HG03342 (cell line): ENCODE results near the gene TFPT.
"Not testable (repeated sequence)": the region's sequence is repeated elsewhere in the genome, so short reads cannot be mapped to it uniquely, and the experiment has no call there.

Experiments
- ATAC-seq: cut with Tn5 transposase; IDR thresholded peaks from one replicate; pipeline ENCODE4 v1.9.1; 2021; ENCODE audit warnings: mild to moderate bottlenecking, moderate library complexity; ENCODE audit not compliant: unreplicated experiment

TFPT gene

DNA sequence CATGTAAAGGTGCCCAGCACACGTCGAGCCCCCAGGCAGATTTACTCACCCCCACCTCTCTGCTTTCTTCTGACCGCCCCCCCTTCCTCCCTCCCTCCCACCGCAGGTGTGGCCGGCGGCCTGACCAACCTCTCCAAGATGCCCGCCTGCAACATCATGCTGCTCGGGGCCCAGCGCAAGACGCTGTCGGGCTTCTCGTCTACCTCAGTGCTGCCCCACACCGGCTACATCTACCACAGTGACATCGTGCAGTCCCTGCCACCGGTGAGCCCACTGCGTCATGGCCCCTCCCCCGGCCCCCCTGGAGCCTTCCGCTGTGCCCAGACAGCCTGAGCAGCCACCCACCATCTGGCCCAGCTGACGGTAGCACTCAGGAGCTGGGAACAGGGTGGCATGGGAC lies 8.9 kb upstream of the TFPT start:
- no peak for ATAC-seq

DNA sequence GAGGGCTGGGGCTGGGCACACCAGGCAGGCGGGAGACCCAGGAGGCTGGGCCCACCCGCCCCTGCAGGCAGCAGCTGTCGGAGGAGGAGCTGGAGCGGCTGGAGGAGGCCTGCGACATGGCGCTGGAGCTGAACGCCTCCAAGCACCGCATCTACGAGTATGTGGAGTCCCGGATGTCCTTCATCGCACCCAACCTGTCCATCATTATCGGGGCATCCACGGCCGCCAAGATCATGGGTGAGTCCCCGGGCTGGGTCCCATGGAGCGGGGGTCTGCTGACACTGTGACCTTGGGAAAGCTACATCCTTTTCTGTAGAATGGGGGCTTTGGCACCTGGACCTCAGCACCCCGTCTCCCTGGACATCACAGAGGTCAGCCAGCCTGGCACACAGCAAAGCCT lies 8.2 kb upstream of the TFPT start:
- ATAC-seq = no peak

DNA sequence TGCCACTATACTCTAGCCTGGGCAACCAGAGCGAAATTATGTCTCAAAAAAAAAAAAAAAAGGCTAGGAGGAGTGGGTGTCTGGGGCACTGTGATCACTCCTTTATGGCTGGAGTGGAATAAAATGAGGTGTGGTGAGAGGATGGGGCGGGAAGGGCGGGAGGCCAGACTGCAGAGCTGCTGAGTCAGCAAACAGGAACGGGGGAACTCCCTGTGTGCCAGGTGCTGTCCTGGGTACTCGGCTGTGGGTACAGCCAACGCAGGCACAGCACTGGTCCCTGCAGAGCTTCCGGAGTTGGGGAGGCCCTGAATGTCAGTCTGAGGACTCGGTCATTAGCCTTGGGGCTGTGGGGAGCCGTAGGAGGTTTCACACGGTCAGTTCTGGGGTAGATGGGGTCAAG lies 5.8 kb upstream of the TFPT start:
- ATAC-seq = no peak

DNA sequence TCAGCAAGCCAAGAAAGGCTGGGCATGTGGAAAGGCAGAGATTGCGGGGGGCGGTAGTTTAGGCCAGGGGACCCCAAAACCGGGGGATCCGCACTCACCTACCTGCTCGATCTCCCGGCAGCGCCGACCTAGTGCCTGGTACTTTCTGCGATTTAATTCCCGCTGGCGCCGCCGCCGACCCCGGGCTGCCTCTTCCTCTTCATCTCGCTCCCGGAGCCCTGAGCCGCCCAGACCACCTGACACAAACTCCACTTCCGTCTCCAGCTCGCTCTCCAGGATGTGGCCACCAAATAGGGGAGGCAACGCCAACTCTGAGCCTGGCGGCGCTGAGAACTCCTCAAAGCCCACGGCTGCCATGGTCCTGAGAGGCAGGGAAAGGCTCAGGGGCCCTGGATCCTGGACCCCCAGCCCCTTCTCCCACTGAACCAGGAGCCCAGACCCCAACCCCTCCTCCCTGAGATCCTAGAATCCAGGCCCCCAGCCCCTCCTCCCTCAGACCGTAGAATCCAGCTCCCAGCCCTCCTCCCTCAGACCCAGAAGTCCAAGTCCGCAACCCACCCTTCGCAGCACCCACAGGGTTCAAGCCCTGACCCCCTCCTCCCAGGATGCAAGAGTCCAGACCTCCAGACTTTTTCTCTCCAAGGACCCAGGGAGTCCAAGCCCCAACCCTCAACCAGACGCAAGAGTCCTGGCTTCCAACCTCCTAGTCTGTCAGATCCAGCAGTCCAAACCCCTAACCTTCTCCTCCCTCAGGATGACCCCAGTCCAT lies 933 bp downstream of the TFPT start:
- peak; percentile 38 for ATAC-seq

DNA sequence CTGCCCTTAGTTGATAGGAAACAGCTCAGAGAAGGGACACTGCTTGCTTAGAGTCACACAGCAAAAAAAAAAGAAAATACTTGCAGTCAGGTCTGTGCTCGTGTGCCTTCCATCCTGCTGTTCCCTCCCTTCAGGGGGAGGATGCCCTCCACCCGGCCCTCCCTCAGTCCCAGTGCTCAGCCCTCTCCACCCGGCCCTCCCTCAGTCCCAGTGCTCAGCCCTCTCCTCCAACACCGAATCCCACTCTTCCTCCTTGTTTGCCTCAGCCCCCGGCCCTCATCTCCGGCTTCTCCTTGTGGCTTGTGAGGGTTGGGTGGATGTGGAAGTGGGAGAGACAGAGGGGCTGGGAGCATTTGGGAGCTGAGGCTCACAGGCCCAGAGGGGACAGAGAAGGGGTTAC lies 5.8 kb downstream of the TFPT start:
- ATAC-seq = no peak

DNA sequence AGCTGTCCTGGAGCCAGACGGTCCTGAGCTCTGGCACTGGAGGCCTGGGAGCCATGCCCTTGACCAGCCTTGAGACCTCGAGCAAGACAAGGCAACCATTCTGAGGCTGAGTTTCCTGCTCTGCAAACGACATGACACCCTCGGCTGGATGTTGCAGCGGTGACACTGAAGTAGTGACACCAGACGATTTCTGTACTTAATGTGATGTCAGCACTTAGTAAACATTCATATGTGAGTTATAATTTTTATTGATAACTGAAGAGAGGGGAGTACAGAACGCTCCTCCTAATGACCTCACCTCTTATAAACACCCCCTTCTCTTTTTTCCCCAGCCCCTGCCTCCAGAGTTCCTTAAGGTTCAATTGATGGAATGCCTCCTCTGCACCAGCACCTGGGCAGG lies 7.0 kb downstream of the TFPT start:
- no peak for ATAC-seq

DNA sequence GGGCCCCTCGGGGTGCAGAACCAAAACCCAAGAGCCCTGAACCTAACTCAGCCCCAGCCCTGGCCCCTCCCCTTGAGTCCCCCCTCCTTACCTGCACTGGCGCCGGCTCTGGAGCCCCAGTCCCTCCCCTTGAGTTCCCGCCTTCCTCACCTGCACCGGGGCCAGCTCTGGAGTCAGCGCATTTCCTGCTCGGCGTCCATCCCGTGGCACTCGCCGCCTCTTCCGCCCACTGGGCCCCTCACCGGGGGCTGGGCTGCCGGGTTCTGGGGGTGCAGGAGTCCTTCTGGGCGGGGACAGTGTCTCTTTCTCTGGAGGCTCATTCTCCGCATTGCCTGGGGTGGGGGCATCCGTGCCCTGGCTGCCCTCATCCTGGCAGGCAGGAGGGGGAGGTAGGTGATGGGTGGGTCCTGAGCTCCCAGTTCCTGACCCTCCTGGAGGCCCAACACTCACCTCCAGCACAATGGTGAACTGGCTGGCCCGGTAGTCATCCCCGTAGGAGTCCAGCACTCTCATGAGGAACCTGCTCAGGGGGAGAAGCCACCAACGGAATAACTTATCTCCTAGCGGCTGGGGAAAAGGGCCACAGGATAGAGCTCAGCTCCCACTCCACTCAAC lies 7.5 kb downstream of the TFPT start:
- ATAC-seq = no peak

DNA sequence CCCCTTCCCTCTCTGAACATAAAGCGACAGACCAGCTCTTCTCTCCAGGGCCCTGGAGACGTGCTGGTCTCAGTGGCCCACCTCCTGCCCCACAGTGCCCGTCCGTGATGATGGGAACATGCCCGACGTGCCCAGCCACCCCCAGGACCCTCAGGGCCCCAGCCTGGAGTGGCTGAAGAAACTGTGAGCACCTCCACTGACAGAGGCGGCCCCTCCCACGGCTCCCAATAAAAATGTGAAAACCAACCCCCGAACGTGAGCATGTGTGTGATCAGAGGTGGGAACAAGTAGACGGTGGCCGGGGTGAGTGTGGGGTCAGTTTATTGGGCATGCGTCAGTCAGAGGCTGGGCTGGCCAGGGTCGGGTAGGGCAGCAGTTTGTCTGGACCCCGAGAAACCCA lies 8.7 kb downstream of the TFPT start:
- no peak for ATAC-seq

DNA sequence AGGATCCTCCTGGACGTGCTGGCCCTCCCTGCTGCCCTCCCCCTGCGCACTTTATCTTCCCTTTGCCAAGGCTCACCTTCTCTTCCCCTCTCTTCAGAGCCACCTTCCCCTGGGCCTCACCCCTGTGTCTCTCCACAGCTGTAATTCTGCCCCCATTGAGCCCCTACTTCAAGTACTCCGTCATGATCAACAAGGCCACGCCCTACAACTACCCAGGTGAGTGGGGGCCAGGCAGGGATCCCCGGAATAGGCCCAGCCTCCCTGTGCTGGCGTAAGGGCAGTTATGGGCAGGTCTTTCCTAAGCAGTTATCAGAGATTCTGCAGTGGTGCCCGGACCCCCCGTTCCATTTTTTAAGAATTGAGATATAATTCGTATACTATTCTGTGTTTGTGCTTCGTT lies 9.7 kb downstream of the TFPT start:
- no peak for ATAC-seq

DNA sequence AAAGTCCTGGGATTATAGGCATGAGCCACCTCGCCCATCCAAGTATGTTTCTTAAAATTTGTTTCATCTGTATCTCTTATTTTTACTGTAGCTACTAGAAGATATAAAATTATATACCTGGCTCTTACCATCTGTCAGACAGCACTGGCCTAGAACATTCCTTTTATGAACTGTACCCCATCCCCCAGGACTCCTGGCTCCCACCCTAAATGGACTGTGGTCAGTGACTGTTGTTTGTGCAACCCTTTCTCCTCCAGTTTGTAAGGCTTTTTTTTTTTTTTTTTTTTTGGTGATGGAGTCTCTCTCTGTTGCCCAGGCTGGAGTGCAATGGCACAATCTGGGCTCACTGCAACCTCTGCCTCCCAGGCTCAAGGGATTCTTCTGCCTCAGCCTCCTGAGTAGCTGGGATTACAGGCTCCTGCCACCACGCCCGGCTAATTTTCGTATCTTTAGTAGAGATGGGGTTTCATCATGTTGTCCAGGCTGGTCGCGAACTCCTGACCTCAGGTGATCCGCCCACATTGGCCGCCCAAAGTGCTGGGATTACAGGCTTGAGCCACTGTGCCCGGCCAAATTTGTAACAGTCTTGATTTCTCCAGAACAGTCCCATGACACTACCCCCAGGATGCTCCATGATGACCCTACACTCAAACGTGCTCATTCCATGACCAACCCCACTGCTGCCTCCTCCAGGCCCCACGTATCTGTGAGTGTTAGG lies 10.3 kb downstream of the TFPT start:
- ATAC-seq = no peak

DNA sequence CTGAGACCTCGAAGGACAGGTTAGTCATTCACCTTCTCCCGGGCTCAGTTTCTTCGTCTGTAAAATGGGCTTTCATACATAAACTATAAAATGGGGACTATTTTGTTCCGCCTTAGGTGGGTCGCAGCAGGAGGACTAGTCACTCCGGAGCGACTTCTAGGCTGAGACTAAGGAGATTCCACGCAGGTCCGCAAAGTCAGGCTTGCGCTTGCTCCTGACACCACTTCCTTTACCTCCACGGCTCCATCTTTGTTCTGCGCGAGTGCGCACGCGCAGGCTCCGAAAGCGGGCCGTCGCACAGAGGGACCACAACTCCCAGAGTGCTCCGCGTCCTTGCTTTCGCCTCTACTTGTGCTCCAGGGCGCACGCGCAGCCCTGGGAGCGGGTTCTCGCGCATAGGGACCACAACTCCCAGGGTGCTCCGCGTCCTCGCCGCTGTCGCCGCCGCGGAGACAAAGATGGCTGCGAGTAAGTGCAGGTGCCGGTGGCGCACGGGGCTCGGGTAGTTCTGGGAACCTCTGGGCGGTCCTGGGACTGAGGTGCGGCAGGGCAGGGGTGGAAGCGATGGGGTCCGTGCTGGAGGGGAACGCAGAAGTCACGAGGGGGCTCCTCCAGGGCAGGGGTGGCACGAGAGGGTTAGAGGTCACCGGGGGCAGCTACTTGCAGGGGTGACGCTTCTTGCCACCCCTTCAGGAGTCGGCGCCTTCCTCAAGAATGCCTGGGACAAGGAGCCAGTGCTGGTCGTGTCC lies 12.9 kb downstream of the TFPT start, which contains the start of gene NDUFA3:
Gene NDUFA3 (plus strand): TSS at position 435 of the 749 bp plus-strand sequence. CDS start 24 bp downstream, at position 459.
- peak; percentile 94 for ATAC-seq

DNA sequence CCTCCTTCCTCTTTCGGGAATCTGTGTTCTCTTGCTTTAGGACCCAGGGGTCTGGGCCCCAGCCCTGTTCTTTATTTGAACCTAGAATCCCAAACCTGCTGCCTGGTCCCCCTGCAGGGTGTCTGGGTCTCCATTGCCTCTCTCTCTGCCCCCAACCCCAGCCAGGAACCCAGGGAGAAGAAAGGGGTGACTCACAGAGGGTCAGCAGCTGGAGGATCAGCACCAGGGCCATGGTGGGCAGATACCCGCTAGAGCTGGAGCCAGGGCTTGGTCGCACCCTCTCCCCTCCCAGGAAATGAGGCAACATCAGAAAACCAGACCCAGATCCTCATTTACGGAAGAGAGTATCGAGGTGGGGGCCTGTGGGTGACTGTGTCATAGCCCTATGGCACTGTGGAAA lies 14.9 kb downstream of the TFPT start, which contains the start of gene OSCAR:
Gene OSCAR (minus strand): TSS at position 243 of the 400 bp plus-strand sequence. CDS start 11 bp downstream, at position 232.
- ATAC-seq = no peak

DNA sequence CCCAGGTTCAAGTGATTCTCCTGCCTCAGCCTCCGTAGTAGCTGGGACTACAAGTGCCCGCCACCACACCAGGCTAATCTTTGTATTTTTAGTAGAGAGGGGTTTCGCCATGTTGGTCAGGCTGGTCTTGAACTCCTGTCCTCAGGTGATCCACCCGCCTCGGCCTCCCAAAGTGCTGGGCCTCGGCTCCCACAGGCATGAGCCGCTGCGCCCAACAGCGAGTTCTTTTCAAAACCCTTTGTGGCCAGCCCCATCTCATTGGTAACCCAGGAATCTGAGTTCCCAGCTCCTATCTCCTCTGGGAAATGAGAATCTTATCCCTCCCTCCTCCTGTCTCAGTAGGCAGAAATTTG lies 15.6 kb downstream of the TFPT start:
- ATAC-seq = not testable (repeated sequence)

DNA sequence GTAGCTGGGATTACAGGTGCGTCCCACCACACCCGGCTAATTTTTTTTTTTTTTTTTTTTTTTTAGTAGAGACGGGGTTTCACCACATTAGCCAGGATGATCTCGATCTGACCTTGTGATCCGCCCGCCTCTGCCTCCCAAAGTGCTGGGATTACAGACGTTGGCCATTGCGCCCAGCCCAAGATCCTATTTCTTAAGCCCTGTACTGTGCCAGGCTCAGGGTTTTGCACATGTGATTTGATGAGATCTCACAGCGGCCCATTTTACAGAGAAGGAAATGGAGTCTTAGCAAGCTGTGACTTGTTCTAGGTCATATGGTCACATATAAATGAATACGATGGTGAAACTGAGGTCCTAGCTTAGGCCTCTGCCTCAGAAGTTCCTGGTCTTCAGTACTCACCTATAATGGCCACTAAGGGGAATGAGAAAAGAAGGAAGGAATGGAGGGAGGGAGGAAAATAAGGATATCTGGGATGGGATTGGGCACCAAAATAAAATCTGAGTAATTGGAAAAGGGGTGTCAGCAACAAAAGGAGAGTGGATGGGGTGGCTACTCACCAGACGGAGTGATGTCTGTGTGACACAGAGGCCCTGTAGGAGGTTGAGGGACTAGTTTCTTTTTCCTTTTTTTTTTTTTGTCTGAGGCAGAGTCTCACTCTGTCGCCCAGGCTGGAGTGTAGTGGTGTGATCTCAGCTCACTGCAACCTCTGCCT lies 16.1 kb downstream of the TFPT start:
- no peak for ATAC-seq

DNA sequence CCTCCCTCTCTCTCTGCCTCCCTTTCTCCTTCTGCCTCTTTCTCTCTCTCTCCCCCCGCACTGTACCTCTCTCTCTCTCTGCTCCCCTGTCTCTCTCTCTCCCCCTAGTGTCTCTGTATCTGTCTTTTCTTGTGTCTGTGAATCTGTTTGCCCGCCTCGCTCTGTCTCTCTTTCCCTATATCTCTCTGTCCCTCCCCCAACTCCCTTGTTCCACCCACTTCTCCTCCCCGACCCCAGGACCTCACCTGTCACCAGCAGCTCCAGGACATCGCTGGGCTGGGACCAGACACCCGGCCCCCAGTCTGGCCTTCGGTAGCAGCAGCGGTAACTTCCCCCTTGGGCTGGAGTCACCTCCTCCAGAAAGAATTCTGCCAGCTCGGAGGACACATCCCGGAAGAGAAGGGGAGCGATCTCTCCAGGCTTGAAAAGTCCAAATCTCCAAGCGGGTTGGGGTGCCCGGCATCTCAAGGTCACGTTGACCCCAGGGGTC lies 18.8 kb downstream of the TFPT start:
- ATAC-seq = no peak

DNA sequence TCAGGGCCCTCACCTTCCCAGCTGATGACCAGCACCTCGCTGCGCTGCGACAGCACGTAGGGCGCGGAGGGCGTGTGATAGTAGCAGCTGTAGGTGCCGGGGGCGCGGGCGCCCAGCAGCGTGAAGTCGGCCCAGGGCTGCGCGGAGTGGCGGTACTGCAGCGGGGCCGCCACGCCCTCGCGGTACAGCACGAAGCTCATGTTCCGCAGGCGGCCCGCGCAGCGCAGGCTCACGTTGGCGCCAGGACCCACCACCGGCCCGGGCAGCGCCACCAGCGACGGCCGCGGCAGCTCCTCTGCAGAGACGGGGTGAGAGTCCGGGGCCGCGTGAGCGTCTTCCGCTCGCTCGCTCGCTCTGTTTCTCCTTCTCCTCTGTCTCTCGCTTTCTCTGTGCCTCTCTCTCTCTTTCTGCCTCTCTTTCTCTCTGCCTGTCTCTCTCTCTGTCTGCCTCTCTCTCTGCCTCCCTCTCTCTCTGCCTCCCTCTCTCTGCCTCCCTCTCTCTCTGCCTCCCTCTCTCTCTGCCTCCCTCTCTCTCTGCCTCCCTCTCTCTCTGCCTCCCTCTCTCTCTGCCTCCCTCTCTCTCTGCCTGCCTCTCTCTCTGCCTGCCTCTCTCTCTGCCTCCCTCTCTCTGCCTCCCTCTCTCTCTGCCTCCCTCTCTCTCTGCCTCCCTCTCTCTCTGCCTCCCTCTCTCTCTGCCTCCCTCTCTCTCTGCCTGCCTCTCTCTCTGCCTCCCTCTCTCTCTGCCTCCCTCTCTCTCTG lies 19.4 kb downstream of the TFPT start:
- ATAC-seq = not testable (repeated sequence)

DNA sequence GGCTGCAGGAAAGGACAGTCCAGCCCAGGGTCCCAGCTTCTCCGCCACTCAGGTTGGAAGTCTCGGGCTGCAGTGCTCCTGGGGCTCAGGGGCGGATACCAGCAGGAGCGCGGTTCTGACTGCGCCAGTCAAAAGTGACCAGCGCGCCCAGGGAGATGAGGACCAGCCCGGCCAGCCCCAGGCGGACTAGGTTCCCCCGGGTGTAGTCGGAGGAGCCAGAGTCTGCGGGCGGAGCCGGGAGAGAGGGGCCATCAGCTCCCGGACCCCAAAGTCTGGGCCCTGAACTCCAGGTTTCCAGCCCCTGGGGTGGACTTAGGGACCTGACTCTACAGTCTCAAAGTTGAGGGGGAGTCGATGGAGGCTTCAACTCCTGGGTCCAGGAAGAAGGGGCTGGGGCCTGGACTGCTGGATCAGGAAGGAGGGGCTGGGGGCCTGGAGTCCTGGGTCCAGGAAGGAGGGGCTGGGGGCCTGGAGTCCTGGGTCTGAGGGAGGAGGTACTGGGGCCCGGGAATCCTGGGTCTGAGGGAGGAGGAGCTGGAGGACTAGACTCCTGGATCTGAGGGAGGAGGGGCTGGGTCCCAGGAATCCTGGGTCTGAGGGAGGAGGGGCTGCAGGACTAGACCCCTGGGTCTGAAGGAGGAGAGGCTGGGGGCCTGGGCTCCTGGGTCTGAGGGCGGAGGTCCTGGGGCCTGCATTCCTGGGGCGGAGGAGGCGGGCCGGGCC lies 20.2 kb downstream of the TFPT start:
- no peak for ATAC-seq

DNA sequence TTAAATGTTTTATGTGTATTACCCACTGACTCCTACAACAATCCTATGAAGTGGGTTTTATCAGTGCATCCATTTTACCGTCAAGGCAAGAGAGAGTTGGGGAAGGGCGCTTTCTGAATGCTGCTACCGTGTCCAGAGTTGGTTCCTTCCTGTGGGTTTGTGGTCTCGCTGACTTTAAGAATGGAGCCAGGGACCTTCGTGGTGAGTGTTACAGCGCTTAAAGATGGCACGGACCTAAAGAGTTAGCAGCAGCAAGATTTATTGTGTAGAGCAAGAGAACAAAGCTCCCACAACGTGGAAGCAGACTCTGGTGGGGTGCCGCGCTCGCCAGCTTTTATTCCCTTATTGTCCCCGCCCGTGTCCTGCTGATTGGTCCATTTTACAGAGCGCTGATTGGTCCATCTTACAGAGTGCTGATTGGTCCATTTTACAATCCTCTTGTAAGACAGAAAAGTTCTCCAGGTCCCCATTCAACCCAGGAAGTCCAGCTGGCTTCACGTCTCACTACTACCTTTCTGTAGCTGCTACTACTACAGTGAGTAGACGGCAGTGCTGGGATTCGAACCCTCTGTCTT lies 20.9 kb downstream of the TFPT start:
- no peak for ATAC-seq

DNA sequence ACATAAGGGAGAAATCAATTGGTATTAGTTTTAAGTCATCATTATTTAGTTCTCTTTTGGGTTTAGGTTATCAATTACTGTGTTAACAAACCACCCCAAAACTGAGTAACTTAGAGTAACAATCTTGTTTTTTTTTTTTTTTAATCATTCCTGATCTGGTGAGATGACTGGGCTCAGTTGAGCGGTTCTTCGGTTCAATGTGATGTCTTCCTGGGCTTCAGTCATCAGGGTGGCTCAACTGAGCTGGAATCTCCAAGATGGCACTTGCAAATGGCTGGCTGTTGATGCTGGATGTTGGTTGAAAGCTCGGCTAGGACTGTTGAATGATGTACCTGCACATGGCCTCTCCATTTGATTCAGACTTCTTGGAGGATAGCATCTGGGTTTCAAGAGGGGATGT lies 31.0 kb downstream of the TFPT start:
- no peak for ATAC-seq
